HEK293T (cell line): ENCODE data around the gene SCAP.

Experiments
- CTCF ChIA-PET: fragments of 350-600 bp; formaldehyde crosslinking; extraction: SDS; loops from one replicate; lab custom pipeline; 2021; ENCODE audit warnings: antibody characterized with exemption, inconsistent platforms; lab: Yijun Ruan, JAX
- POLR2A ChIA-PET: fragments of 350-600 bp; formaldehyde crosslinking; extraction: SDS; loops from one replicate; lab custom pipeline; 2020; ENCODE audit warnings: antibody characterized with exemption, inconsistent platforms; lab: Yijun Ruan, JAX
- DNase-seq: peaks from one replicate; pipeline ENCODE4 v3.0.0; 2012; ENCODE audit warnings: mixed read lengths; ENCODE audit errors: extremely low spot score
- ARNT ChIP-seq: fragments of 450-650 bp; IDR thresholded peaks from 2 replicates; pipeline ENCODE4 v1.6.1; 2017; ENCODE audit warnings: mild to moderate bottlenecking
- BHLHE40 ChIP-seq: fragments of 450-650 bp; IDR thresholded peaks from 2 replicates; pipeline ENCODE4 v1.6.1; 2016; ENCODE audit warnings: mild to moderate bottlenecking, moderate library complexity, borderline replicate concordance
- CTBP1 ChIP-seq: fragments of 450-650 bp; IDR thresholded peaks from 2 replicates; pipeline ENCODE4 v1.6.1; 2016; ENCODE audit warnings: borderline replicate concordance
- ELF4 ChIP-seq: fragments of 450-650 bp; IDR thresholded peaks from 2 replicates; pipeline ENCODE4 v1.6.1; 2017; ENCODE audit warnings: antibody characterized with exemption
- FOXA1 ChIP-seq: fragments of 450-650 bp; IDR thresholded peaks from 2 replicates; pipeline ENCODE4 v1.6.1; 2016; ENCODE audit warnings: mild to moderate bottlenecking
- FOXK2 ChIP-seq: fragments of 450-650 bp; IDR thresholded peaks from 2 replicates; pipeline ENCODE4 v1.6.1; 2016; ENCODE audit warnings: mild to moderate bottlenecking
- FOXM1 ChIP-seq: fragments of 450-650 bp; IDR thresholded peaks from 2 replicates; pipeline ENCODE4 v1.6.1; 2017; ENCODE audit warnings: mild to moderate bottlenecking, borderline replicate concordance
- HDGF ChIP-seq: fragments of 450-650 bp; IDR thresholded peaks from 2 replicates; pipeline ENCODE4 v1.6.1; 2017; ENCODE audit warnings: antibody characterized with exemption, borderline replicate concordance
- L3MBTL2 ChIP-seq: fragments of 450-650 bp; conservative IDR thresholded peaks from 2 replicates; pipeline ENCODE4 v1.6.1; 2016; ENCODE audit warnings: mild to moderate bottlenecking
- LEF1 ChIP-seq: fragments of 450-650 bp; IDR thresholded peaks from 2 replicates; pipeline ENCODE4 v1.6.1; 2017; ENCODE audit warnings: mild to moderate bottlenecking, borderline replicate concordance
- NFRKB ChIP-seq: fragments of 450-650 bp; IDR thresholded peaks from 2 replicates; pipeline ENCODE4 v1.6.1; 2016; ENCODE audit warnings: mild to moderate bottlenecking, moderate library complexity
- PKNOX1 ChIP-seq: fragments of 450-650 bp; IDR thresholded peaks from 2 replicates; pipeline ENCODE4 v1.6.1; 2016
- SP1 ChIP-seq: fragments of 450-650 bp; IDR thresholded peaks from 2 replicates; pipeline ENCODE4 v1.6.1; 2017
- SUZ12 ChIP-seq: fragments of 450-650 bp; IDR thresholded peaks from 2 replicates; pipeline ENCODE4 v1.6.1; 2016; ENCODE audit warnings: mild to moderate bottlenecking
- TARDBP ChIP-seq: fragments of 450-650 bp; IDR thresholded peaks from 2 replicates; pipeline ENCODE4 v1.6.1; 2016
- ZNF384 ChIP-seq: fragments of 450-650 bp; IDR thresholded peaks from 2 replicates; pipeline ENCODE4 v1.6.1; 2016

Gene SCAP

DNA sequence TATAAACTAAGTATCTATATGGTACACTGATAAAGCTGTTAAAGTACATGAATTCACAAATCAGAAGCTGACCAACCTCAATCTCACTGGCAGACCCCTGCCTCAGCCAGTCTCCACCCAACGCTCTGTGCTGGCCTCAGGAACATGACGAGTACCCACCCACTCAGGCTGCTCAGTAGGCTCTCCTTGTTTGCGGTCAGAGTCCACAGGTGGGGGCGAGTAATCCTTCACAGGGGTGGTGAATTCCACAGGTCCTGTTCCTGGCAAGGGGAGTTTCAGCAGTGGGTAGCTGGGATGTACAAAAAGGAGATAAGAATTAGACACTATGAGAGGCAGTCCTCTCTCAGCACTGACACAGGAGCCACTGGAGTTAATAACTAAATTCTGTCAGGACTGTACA is 40.9 kb downstream of the SCAP start:
- TF ChIP-seq CTBP1 (no peak), NFRKB (no peak), BHLHE40 (no peak), ARNT (no peak), L3MBTL2 (no peak), FOXM1 (no peak), LEF1 (no peak), SUZ12 (no peak), HDGF (no peak), SP1 (no peak), FOXA1 (no peak), FOXK2 (no peak), ZNF384 (no peak), PKNOX1 (no peak), TARDBP (no peak), ELF4 (no peak)
- DNase-seq, result no peak
- ChIA-PET POLR2A (no interaction called here), CTCF (interaction anchor here (2.1 kb wide), 1 partner anchor 13 kb away, joined by 4 read pairs; no protein-coding TSS in a partner anchor)

- no peak for DNase-seq
- POLR2A ChIA-PET, result no interaction called here
- TF ChIP-seq NFRKB (no peak), FOXM1 (no peak), TARDBP (no peak), SUZ12 (no peak), BHLHE40 (no peak), SP1 (no peak), ELF4 (no peak), ARNT (no peak), CTBP1 (no peak), HDGF (no peak), FOXA1 (no peak)
- CTCF ChIA-PET, result interaction anchor here (2.1 kb wide), 1 partner anchor 12 kb away, joined by 4 read pairs; no protein-coding TSS in a partner anchor
Measured at GRCh38 chr3:47433796-47434195, 41.9 kb downstream of the SCAP start.

GRCh38 chr3:47432673-47433072 is 43.1 kb downstream of the SCAP start:
- ChIA-PET POLR2A (no interaction called here), CTCF (interaction anchor here (2.1 kb wide), 1 partner anchor 11 kb away, joined by 4 read pairs; no protein-coding TSS in a partner anchor)
- no peak for DNase-seq
- TF ChIP-seq L3MBTL2 (no peak), FOXK2 (no peak), HDGF (no peak), BHLHE40 (no peak), PKNOX1 (no peak), TARDBP (no peak), CTBP1 (no peak), SP1 (no peak), LEF1 (no peak)

DNA sequence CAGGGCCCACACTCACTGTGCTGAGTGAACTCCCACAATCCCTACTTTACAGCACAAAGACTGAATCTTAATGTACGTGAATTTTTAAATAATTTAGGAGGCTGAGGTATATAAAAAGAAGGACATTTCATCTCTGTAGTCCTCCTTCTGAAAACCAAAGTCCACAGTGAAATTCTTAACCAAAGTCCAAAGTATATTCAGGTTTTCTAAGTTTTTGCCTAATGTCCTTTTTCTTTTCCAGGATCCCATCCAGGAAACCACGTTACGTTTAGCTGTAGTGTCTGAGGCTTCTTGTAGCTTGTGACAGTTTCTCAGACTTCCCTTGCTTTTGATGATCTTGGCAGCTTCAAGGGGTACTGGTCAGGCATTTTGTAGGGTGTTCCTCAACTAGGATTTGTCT is 44.5 kb downstream of the SCAP start:
- TF ChIP-seq CTBP1 (no peak), HDGF (no peak), NFRKB (no peak), L3MBTL2 (no peak), TARDBP (no peak), BHLHE40 (no peak), ARNT (no peak), SP1 (no peak), PKNOX1 (no peak), FOXA1 (no peak), FOXM1 (no peak), SUZ12 (no peak), ZNF384 (no peak), FOXK2 (no peak), ELF4 (no peak), LEF1 (no peak)
- ChIA-PET CTCF (interaction anchor here (0.5 to 2.2 kb wide), 2 partner anchors 10 to 143 kb away, joined by 3 to 7 read pairs; no protein-coding TSS in a partner anchor), POLR2A (no interaction called here)
- no peak for DNase-seq

- no peak for DNase-seq
- POLR2A ChIA-PET, result no interaction called here
- CTCF ChIA-PET, result interaction anchor here (0.6 to 2.2 kb wide), 2 partner anchors 9 to 72 kb away, joined by 4 to 7 read pairs; no protein-coding TSS in a partner anchor
- TF ChIP-seq FOXA1 (no peak), NFRKB (no peak), SUZ12 (no peak), TARDBP (no peak), ELF4 (no peak), ARNT (no peak), CTBP1 (no peak), SP1 (no peak), PKNOX1 (no peak), HDGF (no peak), L3MBTL2 (no peak), FOXM1 (no peak), FOXK2 (no peak), LEF1 (no peak)
Measured at GRCh38 chr3:47430606-47431005, 45.1 kb downstream of the SCAP start.
